Astrocyte of the spinal cord (primary cell): ENCODE data around the gene ALKBH4.

ENCODE experiments used
- DNase-seq: peaks from one replicate; pipeline ENCODE4 v3.0.0; 2011; ENCODE audit warnings: low read depth, low spot score
- H3K4me3 ChIP-seq: 2 replicates; pipeline ENCODE4 v1.5.1; 2011; ENCODE audit warnings: low read depth, mild to moderate bottlenecking, low read length, moderate library complexity
- in situ Hi-C: cut with HindIII; loops from 2 replicates; pipeline ENCODE4 v1.10.0; 2017; ENCODE audit warnings: low sequenced_read_pairs
- TF ChIP-seq, protein P1 (sequence below): IDR thresholded peaks from 2 replicates; pipeline ENCODE4 v1.5.1; 2012; ENCODE audit warnings: low read depth, mild to moderate bottlenecking, low read length, inconsistent platforms

ALKBH4 gene

DNA sequence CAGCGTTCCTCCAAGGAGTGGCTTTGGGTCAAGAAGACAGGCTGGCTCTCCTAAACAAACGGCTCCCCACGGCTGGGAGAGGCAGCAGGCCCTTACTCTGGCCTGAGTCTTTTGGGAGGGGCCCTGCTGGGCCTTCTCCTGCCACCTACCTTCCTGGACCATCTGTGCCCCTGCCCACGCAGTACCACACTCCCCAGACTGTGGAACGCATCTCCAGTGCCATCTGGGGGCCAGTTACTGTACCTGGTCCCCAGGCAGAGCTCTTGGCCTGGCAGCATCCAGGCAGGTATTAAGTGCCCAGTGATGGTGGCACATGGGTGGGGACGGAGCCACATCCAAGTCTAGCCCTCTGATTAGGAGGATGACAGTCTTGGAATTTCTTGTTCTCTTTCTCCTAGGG lies 14.4 kb downstream of the ALKBH4 start:
- TF ChIP-seq, protein P1, sequence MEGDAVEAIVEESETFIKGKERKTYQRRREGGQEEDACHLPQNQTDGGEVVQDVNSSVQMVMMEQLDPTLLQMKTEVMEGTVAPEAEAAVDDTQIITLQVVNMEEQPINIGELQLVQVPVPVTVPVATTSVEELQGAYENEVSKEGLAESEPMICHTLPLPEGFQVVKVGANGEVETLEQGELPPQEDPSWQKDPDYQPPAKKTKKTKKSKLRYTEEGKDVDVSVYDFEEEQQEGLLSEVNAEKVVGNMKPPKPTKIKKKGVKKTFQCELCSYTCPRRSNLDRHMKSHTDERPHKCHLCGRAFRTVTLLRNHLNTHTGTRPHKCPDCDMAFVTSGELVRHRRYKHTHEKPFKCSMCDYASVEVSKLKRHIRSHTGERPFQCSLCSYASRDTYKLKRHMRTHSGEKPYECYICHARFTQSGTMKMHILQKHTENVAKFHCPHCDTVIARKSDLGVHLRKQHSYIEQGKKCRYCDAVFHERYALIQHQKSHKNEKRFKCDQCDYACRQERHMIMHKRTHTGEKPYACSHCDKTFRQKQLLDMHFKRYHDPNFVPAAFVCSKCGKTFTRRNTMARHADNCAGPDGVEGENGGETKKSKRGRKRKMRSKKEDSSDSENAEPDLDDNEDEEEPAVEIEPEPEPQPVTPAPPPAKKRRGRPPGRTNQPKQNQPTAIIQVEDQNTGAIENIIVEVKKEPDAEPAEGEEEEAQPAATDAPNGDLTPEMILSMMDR, result peak; percentile 29
- in situ Hi-C loops, result no loop called here
- no peak for DNase-seq
- H3K4me3 ChIP-seq, result no peak overlapping the region

DNA sequence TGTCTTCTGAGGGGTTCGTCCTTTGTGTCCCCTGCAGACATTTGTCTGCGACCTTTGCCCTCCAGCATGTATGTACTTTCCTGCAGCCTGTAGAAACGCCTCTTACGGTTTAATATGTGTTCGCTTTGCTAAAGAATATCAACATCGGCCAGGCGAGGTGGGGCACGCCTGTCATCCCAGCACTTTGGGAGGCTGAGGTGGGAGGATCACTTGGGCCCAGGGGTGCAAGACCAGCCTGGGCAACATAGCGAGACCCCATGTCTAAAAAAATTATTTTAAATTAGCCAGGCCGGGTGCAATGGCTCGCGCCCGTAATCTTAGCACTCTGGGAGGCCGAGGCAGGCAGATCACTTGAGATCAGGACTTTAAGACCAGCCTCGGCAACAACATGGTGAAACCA lies 15.5 kb downstream of the ALKBH4 start:
- TF ChIP-seq, protein P1, result no peak
- DNase-seq, result no peak
- no peak overlapping the region for H3K4me3 ChIP-seq
- in situ Hi-C loops, result no loop called here

DNA sequence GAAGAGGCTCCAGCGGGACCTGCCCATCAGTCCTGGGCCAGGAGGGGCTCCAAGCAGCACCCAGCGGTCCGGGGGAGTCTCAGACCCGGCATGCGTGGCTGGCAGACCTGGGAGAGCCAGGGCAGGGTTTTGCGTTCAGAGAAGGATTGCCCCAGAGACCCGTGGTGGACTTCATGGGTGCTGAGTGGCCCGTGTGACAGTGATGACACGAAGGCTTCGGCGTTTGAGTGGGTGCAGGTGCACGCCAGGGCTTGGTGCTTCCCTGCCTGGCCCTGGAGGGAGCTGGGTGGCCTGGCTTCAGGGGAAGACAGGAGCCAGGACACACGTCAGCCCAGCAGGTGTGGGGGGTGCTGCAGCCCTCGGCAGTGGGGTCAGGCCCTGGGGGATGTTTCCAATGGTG lies 17.4 kb downstream of the ALKBH4 start:
- TF ChIP-seq, protein P1, result no peak
- DNase-seq, result no peak
- in situ Hi-C loops, result no loop called here
- H3K4me3 ChIP-seq, result no peak overlapping the region

DNA sequence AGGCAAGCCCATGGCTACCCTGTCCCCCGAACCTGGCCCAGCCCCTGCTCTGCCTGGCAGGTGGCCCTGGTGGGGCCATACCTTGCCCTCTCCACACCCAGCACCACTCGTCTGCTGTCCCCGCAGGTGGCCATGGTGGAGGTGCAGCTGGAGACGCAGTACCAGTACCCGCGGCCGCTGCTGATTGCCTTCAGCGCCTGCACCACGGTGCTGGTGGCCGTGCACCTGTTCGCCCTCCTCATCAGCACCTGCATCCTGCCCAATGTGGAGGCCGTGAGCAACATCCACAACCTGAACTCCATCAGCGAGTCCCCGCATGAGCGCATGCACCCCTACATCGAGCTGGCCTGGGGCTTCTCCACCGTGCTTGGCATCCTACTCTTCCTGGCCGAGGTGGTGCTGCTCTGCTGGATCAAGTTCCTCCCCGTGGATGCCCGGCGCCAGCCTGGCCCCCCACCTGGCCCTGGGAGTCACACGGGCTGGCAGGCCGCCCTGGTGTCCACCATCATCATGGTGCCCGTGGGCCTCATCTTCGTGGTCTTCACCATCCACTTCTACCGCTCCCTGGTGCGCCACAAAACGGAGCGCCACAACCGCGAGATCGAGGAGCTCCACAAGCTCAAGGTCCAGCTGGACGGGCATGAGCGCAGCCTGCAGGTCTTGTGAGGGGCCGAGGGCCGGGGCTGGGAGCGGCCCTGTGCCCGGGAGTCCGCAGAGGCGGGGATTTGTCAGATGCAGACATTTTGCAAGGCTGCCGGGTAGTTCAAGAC lies 18.1 kb downstream of the ALKBH4 start:
- TF ChIP-seq, protein P1, result no peak
- in situ Hi-C loops, result no loop called here
- no peak overlapping the region for H3K4me3 ChIP-seq
- no peak for DNase-seq

DNA sequence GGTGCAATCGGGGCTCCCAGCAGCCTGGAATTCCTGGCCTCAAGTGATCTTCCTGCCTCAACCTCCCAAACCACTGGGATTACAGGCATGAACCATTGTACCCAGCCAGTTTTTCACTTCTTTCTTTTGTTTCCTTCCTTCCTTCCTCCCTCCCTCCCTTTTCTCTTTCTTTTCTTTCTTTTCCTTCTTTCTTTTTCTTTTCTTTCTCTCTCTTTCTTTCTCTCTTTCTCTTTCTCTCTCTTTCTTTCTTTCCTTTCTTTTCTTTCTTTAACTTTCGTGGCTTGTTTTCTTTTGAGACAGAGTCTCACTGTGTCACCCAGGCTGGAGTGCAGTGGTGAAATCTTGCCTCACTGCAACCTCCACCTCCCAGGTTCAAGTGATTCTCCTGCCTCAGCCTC lies 19.0 kb downstream of the ALKBH4 start:
- no peak for DNase-seq
- no peak overlapping the region for H3K4me3 ChIP-seq
- TF ChIP-seq, protein P1, result no peak
- in situ Hi-C loops, result no loop called here

DNA sequence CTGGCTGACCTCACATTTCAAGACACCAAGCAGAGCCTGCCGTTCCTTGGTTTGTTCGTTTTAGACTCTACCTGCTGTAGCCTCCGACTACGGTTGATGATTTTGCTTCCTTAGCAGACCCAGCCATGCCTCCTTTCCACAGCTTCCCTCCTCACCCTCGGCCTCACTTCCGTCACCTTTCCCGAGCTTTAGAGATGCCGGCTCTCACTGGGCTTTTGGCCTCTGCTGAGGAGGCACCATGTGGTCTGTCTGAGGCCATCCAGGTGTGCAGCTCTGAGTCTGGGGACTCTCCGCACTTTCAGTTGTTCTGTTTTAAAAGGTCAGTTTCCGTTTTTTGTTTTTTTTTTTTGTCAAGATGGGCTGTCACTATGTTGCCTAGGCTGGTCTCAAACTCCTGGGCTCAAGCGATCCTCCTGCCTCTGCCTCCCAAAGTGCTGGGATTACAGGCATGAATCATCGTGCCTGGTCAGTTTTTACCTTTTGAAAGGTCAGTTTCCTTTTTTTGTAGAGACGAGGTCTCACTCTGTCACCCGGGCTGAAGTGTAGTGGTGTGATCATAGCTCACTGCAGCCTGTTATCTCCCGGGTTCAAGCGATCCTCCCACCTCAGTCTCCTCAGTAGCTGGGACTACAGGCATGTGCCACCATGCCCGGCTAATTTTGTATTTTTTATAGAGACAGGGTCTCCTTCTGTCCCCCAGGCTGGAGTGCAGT lies 19.5 kb downstream of the ALKBH4 start:
- H3K4me3 ChIP-seq, result no peak overlapping the region
- TF ChIP-seq, protein P1, result no peak
- in situ Hi-C loops, result no loop called here
- DNase-seq, result no peak
